Measurements from ENCODE around the gene STH. TPM values are rescaled to one million over a fixed set of nuclear protein-coding genes. Genes with fewer than 3 reads are reported as not detected.

STH gene
- total and polyA plus RNA-seq, 2 experiments from 2014 or later, result 0.55 TPM; not detected in 1

DNA sequence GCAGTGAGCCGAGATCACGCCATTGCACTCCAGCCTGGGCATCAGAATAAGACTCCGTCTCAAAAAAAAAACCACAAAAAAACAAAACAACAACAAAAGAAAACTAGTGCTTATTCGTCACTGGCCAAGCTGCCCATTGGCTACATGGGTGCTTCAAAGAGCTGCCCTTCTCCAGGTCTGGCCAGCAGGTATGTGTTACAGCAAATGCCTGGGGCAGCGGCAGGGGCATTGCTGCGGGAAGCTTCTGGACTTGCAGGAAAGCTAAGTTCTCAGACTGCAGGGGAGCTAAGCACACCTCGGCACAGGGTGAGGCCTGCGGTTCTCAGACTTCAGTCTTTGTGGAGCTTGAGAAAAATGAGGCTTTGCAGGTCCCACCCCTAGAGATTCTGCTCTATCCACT, 4.1 kb upstream of the STH start:
- DNase-seq (ENCODE audit: low spot score) (no peak), ATAC-seq (no peak)
- Histone ChIP-seq H2AFZ (no peak overlapping the region), H3K27me3 (ENCODE audit: insufficient read depth) (no peaks in the 10 kb centered on the region), H3K27ac (ENCODE audit: low read depth) (no peak overlapping the region), H3K36me3 (ENCODE audit: insufficient read depth) (no peaks in the 10 kb centered on the region), H3K79me2 (replicated peaks; ENCODE audit: insufficient read depth) (no peaks in the 10 kb centered on the region), H3K9me2 (ENCODE audit: insufficient read depth) (no peaks in the 10 kb centered on the region), H3K4me1 (ENCODE audit: insufficient read depth) (no peaks in the 10 kb centered on the region; the same call in 1 of the 2 replicates), H3K4me2 (no peak overlapping the region), H4K20me1 (replicated peaks; ENCODE audit: insufficient read depth) (no peaks in the 10 kb centered on the region), H3F3A (replicated peaks; ENCODE audit: low read depth) (no peaks in the 10 kb centered on the region), H3K4me3 (no peak overlapping the region)
- no peak overlapping the region for H3K4me3 Mint-ChIP-seq
- TF ChIP-seq, protein P1, sequence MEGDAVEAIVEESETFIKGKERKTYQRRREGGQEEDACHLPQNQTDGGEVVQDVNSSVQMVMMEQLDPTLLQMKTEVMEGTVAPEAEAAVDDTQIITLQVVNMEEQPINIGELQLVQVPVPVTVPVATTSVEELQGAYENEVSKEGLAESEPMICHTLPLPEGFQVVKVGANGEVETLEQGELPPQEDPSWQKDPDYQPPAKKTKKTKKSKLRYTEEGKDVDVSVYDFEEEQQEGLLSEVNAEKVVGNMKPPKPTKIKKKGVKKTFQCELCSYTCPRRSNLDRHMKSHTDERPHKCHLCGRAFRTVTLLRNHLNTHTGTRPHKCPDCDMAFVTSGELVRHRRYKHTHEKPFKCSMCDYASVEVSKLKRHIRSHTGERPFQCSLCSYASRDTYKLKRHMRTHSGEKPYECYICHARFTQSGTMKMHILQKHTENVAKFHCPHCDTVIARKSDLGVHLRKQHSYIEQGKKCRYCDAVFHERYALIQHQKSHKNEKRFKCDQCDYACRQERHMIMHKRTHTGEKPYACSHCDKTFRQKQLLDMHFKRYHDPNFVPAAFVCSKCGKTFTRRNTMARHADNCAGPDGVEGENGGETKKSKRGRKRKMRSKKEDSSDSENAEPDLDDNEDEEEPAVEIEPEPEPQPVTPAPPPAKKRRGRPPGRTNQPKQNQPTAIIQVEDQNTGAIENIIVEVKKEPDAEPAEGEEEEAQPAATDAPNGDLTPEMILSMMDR (conservative IDR thresholded peaks at IDR 0.05; ENCODE audit: low read depth in 2 of 2), result no peak
- TF ChIP-seq CREB1 (CRISPR knock-in tag; IDR thresholded peaks at IDR 0.05; ENCODE audit: low read depth) (no peak), EZH2 (IDR thresholded peaks at IDR 0.05; ENCODE audit: low read depth, unreplicated experiment) (no peak), ZNF114 (CRISPR knock-in tag; IDR thresholded peaks at IDR 0.05) (no peak), STAT1 (IDR thresholded peaks at IDR 0.05; ENCODE audit: unreplicated experiment) (no peak), JUNB (IDR thresholded peaks at IDR 0.05; ENCODE audit: unreplicated experiment) (no peak), POLR2AphosphoS5 (IDR thresholded peaks at IDR 0.05; ENCODE audit: low read depth) (no peak), EZH2phosphoT487 (IDR thresholded peaks at IDR 0.05; ENCODE audit: unreplicated experiment) (no peak)
- H3K4me1 Mint-ChIP-seq, result peaks cover 5% of the 10 kb centered on the region
- H3K36me3 Mint-ChIP-seq (ENCODE audit: low read depth), result no peaks in the 10 kb centered on the region
- H3K27me3 Mint-ChIP-seq (ENCODE audit: insufficient read depth, low read depth, poor library complexity), result peaks cover 6% of the 10 kb centered on the region
- H3K9me3 Mint-ChIP-seq, result no peaks in the 10 kb centered on the region; the same call in 2 of the 3 replicates
- H3K27ac Mint-ChIP-seq, result no peak overlapping the region

DNA sequence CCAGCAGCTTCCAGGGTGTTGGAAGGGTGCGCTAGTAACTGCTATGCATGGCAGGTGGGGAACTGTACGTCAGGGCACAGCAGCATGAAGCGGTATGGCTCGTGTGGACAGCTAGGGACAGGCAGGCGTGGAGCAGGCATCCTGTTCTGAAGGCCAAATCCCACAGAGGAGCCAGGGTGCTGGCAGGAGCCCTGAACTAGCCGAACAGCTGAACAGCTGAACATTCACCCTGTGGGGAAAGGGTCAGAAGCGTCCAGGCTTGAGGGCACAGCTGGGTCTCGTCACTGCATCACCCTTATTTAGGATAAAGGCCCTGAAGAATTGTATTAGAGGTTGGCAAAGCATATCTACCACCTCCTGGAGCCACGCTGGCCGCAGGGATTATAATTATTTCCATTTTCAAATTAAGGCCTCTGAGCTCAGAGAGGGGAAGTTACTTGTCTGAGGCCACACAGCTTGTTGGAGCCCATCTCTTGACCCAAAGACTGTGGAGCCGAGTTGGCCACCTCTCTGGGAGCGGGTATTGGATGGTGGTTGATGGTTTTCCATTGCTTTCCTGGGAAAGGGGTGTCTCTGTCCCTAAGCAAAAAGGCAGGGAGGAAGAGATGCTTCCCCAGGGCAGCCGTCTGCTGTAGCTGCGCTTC, 3.3 kb upstream of the STH start:
- H3F3A ChIP-seq (replicated peaks; ENCODE audit: low read depth), result no peaks in the 10 kb centered on the region
- no peaks in the 10 kb centered on the region for H3K36me3 ChIP-seq (ENCODE audit: insufficient read depth)
- no peak overlapping the region for H3K27ac ChIP-seq (ENCODE audit: low read depth)
- DNase-seq (ENCODE audit: low spot score), result no peak
- peaks cover 5% of the 10 kb centered on the region for H3K4me1 Mint-ChIP-seq
- H3K79me2 ChIP-seq (replicated peaks; ENCODE audit: insufficient read depth), result no peaks in the 10 kb centered on the region
- H3K27me3 Mint-ChIP-seq (ENCODE audit: insufficient read depth, low read depth, poor library complexity), result peaks cover 7% of the 10 kb centered on the region
- TF ChIP-seq NANOG (IDR thresholded peaks at IDR 0.05; ENCODE audit: borderline replicate concordance) (no peak), ZNF114 (CRISPR knock-in tag; IDR thresholded peaks at IDR 0.05) (no peak), JUNB (IDR thresholded peaks at IDR 0.05; ENCODE audit: unreplicated experiment) (no peak), EZH2 (IDR thresholded peaks at IDR 0.05; ENCODE audit: low read depth, unreplicated experiment) (no peak)
- no peaks in the 10 kb centered on the region for H3K9me2 ChIP-seq (ENCODE audit: insufficient read depth)
- no peak overlapping the region for H2AFZ ChIP-seq
- no peak overlapping the region for H3K27ac Mint-ChIP-seq
- ATAC-seq, result no peak
- no peak overlapping the region for H3K4me2 ChIP-seq
- H3K36me3 Mint-ChIP-seq (ENCODE audit: low read depth), result no peaks in the 10 kb centered on the region
- H3K4me3 Mint-ChIP-seq, result no peak overlapping the region
- H3K4me1 ChIP-seq (ENCODE audit: insufficient read depth), result no peaks in the 10 kb centered on the region; the same call in 1 of the 2 replicates
- no peaks in the 10 kb centered on the region for H4K20me1 ChIP-seq (replicated peaks; ENCODE audit: insufficient read depth)
- no peaks in the 10 kb centered on the region for H3K27me3 ChIP-seq (ENCODE audit: insufficient read depth)
- no peaks in the 10 kb centered on the region; the same call in 2 of the 3 replicates for H3K9me3 Mint-ChIP-seq
- no peak overlapping the region for H3K4me3 ChIP-seq

All from GM23338 (cell line).